Measurements from ENCODE around the gene DCTN2. TPM values are rescaled to one million over a fixed set of nuclear protein-coding genes. Genes with fewer than 3 reads are reported as not detected.
"Not testable (repeated sequence)": the region's sequence is repeated elsewhere in the genome, so short reads cannot be mapped to it uniquely, and the experiment has no call there.

DCTN2 gene
- total RNA-seq, 1 donor from 2014 or later, result 103 TPM

DNA sequence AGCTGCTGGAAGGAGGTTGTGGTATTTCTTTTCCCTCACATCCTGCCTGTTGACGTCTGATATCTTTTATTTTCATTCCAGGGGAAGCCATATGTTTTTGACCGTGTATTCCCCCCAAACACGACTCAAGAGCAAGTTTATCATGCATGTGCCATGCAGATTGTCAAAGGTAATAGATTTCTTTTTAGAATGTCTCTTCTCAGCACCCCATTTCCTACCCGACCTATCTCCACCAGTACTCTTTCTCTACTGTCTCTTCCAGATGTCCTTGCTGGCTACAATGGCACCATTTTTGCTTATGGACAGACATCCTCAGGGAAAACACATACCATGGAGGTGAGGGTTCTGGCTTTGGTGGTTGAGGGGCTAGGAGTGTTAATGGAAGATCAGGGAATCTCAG lies 16.4 kb upstream of the DCTN2 start:
- Mint-ChIP-seq H3K4me3 (no peak overlapping the region), H3K36me3 (no peaks in the 10 kb centered on the region), H3K4me1 (no peaks in the 10 kb centered on the region), H3K9me3 (no peaks in the 10 kb centered on the region), H3K27ac (no peak overlapping the region), H3K27me3 (ENCODE audit: low read depth) (peaks cover 48% of the 10 kb centered on the region)
- no peak for DNase-seq (ENCODE audit: low spot score in 2 of 2, unreplicated experiment in 2 of 2)
- no peak for TF ChIP-seq CTCF (IDR thresholded peaks at IDR 0.05; ENCODE audit: unreplicated experiment)

DNA sequence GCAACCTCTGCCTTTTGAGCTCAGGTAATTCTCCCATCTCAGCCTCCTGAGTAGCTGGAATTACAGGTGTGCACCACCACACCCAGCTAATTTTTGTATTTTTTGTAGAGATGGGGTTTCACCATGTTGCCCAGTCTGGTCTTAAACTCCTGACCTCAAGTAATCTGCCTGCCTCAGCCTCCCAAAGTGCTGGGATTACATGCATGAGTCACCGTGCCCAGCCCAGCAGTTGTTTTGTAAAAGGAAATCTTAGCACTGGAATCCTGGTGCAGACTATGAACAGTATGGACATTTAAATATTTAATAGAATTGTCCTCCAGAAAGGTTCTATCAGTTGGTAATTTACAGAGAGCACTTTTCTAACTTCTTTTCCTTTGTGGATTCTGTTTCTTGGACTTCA lies 14.1 kb upstream of the DCTN2 start:
- H3K27me3 Mint-ChIP-seq (ENCODE audit: low read depth), result peaks cover 48% of the 10 kb centered on the region
- H3K9me3 Mint-ChIP-seq; DNase-seq (ENCODE audit: low spot score in 2 of 2, unreplicated experiment in 2 of 2); H3K4me3 Mint-ChIP-seq; H3K36me3 Mint-ChIP-seq; H3K4me1 Mint-ChIP-seq; H3K27ac Mint-ChIP-seq: not testable (repeated sequence)

DNA sequence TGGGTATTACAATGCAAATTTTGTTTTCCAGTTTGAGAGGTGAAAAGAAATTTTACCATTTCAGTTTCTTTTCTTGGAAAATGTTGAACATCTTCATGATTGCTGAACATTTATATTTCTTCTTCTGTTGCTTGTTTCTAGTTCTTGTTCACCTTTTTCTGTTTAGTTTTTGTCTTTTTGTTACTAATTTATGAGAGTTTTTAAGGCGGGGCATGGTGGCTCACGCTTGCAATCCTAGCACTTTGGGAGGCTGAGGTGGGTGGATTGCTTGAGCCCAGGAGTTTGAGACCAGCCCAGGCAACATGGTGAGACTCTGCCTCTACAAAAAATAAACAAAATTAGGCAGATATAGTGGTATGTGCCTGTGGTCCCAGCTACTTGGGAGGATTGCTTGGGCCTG lies 13.5 kb upstream of the DCTN2 start:
- no peak for DNase-seq (ENCODE audit: low spot score in 2 of 2, unreplicated experiment in 2 of 2)
- peaks cover 48% of the 10 kb centered on the region for H3K27me3 Mint-ChIP-seq (ENCODE audit: low read depth)
- H3K4me3 Mint-ChIP-seq, result no peak overlapping the region
- no peaks in the 10 kb centered on the region for H3K4me1 Mint-ChIP-seq
- no peaks in the 10 kb centered on the region for H3K9me3 Mint-ChIP-seq
- TF ChIP-seq CTCF (IDR thresholded peaks at IDR 0.05; ENCODE audit: unreplicated experiment), result no peak
- H3K36me3 Mint-ChIP-seq, result no peaks in the 10 kb centered on the region
- no peak overlapping the region for H3K27ac Mint-ChIP-seq

GRCh38 chr12:57558864-57559263 lies 11.9 kb upstream of the DCTN2 start:
- TF ChIP-seq CTCF (IDR thresholded peaks at IDR 0.05; ENCODE audit: unreplicated experiment), result no peak
- H3K9me3 Mint-ChIP-seq, result no peaks in the 10 kb centered on the region
- H3K27me3 Mint-ChIP-seq (ENCODE audit: low read depth), result peaks cover 49% of the 10 kb centered on the region
- no peak overlapping the region for H3K4me3 Mint-ChIP-seq
- no peak overlapping the region for H3K27ac Mint-ChIP-seq
- no peaks in the 10 kb centered on the region for H3K36me3 Mint-ChIP-seq
- DNase-seq (ENCODE audit: low spot score in 2 of 2, unreplicated experiment in 2 of 2), result no peak
- peaks cover 2% of the 10 kb centered on the region for H3K4me1 Mint-ChIP-seq

- no peak for TF ChIP-seq CTCF (IDR thresholded peaks at IDR 0.05; ENCODE audit: unreplicated experiment)
- DNase-seq (ENCODE audit: low spot score in 2 of 2, unreplicated experiment in 2 of 2), result no peak
These were observed 7.9 kb upstream of the DCTN2 start for GRCh38 chr12:57554897-57555296.

GRCh38 chr12:57554453-57554852 lies 7.5 kb upstream of the DCTN2 start:
- H3K27me3 Mint-ChIP-seq (ENCODE audit: low read depth), result peaks cover 59% of the 10 kb centered on the region
- H3K4me1 Mint-ChIP-seq, result peaks cover 5% of the 10 kb centered on the region
- DNase-seq (ENCODE audit: low spot score in 2 of 2, unreplicated experiment in 2 of 2), result no peak
- no peak for TF ChIP-seq CTCF (IDR thresholded peaks at IDR 0.05; ENCODE audit: unreplicated experiment)
- H3K9me3 Mint-ChIP-seq, result no peaks in the 10 kb centered on the region
- H3K36me3 Mint-ChIP-seq, result no peaks in the 10 kb centered on the region
- H3K4me3 Mint-ChIP-seq, result no peak overlapping the region
- H3K27ac Mint-ChIP-seq, result no peak overlapping the region

More at GRCh38 chr12:57554897-57555296, 7.9 kb upstream of the DCTN2 start:
- Mint-ChIP-seq H3K9me3 (no peaks in the 10 kb centered on the region), H3K27me3 (ENCODE audit: low read depth) (peaks cover 57% of the 10 kb centered on the region), H3K27ac (no peak overlapping the region), H3K4me3 (no peak overlapping the region), H3K36me3 (no peaks in the 10 kb centered on the region), H3K4me1 (peaks cover 5% of the 10 kb centered on the region)

Data from mesothelial cell of epicardium (in vitro differentiated cells).